SK-N-SH treated with all-trans-retinoic acid at 6 μM for 48 hours (cell line): ENCODE measurements around the gene VTI1A.

Experiments
- ATAC-seq: fragments of 200-7000 bp; cut with Tn5 transposase; 3 replicates; pipeline ENCODE4 v1.9.1; 2020; ENCODE audit warnings: mild to moderate bottlenecking, moderate library complexity
- ARNTL ChIP-seq: fragments of 450-650 bp; formaldehyde crosslinking; IDR thresholded peaks from 2 replicates; pipeline ENCODE4 v1.5.0; 2020; ENCODE audit warnings: low read depth, mild to moderate bottlenecking, moderate library complexity, borderline replicate concordance
- BACH2 ChIP-seq: fragments of 250-450 bp; sonication (Bioruptor Pico); IDR thresholded peaks from 2 replicates; pipeline ENCODE4 v1.9.0; 2021; ENCODE audit warnings: mild to moderate bottlenecking, borderline replicate concordance
- CSDC2 ChIP-seq: fragments of 250-450 bp; sonication (Bioruptor Pico); IDR thresholded peaks from 2 replicates; pipeline ENCODE4 v1.5.0; 2020; ENCODE audit warnings: mild to moderate bottlenecking, moderate library complexity
- ESRRG ChIP-seq: fragments of 250-450 bp; sonication (Bioruptor Pico); IDR thresholded peaks from 2 replicates; pipeline ENCODE4 v1.6.1; 2021; ENCODE audit warnings: mild to moderate bottlenecking
- GLIS3 ChIP-seq: fragments of 250-450 bp; sonication (Bioruptor Pico); IDR thresholded peaks from 2 replicates; pipeline ENCODE4 v1.5.0; 2020; ENCODE audit warnings: mild to moderate bottlenecking, moderate library complexity
- ISL1 ChIP-seq: fragments of 250-450 bp; sonication (Bioruptor Pico); IDR thresholded peaks from 2 replicates; pipeline ENCODE4 v2.1.2; 2022; ENCODE audit warnings: mild to moderate bottlenecking, moderate library complexity
- OSR1 ChIP-seq: fragments of 250-450 bp; sonication (Bioruptor Pico); IDR thresholded peaks from 2 replicates; pipeline ENCODE4 v1.8.0; 2022; ENCODE audit warnings: moderate library complexity, mild to moderate bottlenecking, inconsistent platforms
- PPARA ChIP-seq: fragments of 250-450 bp; sonication (Bioruptor Pico); IDR thresholded peaks from 2 replicates; pipeline ENCODE4 v1.5.0; 2020; ENCODE audit warnings: mild to moderate bottlenecking, borderline replicate concordance
- RARB ChIP-seq: fragments of 250-450 bp; sonication (Bioruptor Pico); IDR thresholded peaks from 2 replicates; pipeline ENCODE4 v1.8.0; 2021; ENCODE audit warnings: mild to moderate bottlenecking, moderate library complexity
- SNAI2 ChIP-seq: fragments of 250-450 bp; sonication (Bioruptor Pico); IDR thresholded peaks from 2 replicates; pipeline ENCODE4 v1.5.0; 2020; ENCODE audit warnings: mild to moderate bottlenecking, moderate library complexity
- TOX ChIP-seq: fragments of 250-450 bp; sonication (Bioruptor Pico); IDR thresholded peaks from 2 replicates; pipeline ENCODE4 v1.8.0; 2021; ENCODE audit warnings: mild to moderate bottlenecking, moderate library complexity, borderline replicate concordance
- ZC3H10 ChIP-seq: fragments of 250-450 bp; sonication (Bioruptor Pico); IDR thresholded peaks from 2 replicates; pipeline ENCODE4 v1.5.1; 2021; ENCODE audit warnings: mild to moderate bottlenecking, moderate library complexity
- ZFP3 ChIP-seq: fragments of 250-450 bp; sonication (Bioruptor Pico); IDR thresholded peaks from 2 replicates; pipeline ENCODE4 v1.5.0; 2020; ENCODE audit warnings: mild to moderate bottlenecking, moderate library complexity
- ZFP30 ChIP-seq: fragments of 450-650 bp; formaldehyde crosslinking; IDR thresholded peaks from 2 replicates; pipeline ENCODE4 v1.5.0; 2022; ENCODE audit warnings: mild to moderate bottlenecking, moderate library complexity
- ZNF565 ChIP-seq: fragments of 450-650 bp; formaldehyde crosslinking; conservative IDR thresholded peaks from 2 replicates; pipeline ENCODE4 v1.5.0; 2020; ENCODE audit warnings: low read depth, mild to moderate bottlenecking, moderate library complexity
- ZNF8 ChIP-seq: fragments of 450-650 bp; formaldehyde crosslinking; IDR thresholded peaks from 2 replicates; pipeline ENCODE4 v1.5.0; 2020; ENCODE audit warnings: mild to moderate bottlenecking, moderate library complexity
- TF ChIP-seq, protein P1 (sequence below): fragments of 250-450 bp; sonication (Bioruptor Pico); IDR thresholded peaks from 2 replicates; pipeline ENCODE4 v1.5.1; 2021; ENCODE audit warnings: mild to moderate bottlenecking, moderate library complexity
- TF ChIP-seq, protein P2 (sequence below): fragments of 250-450 bp; sonication (Bioruptor Pico); IDR thresholded peaks from 2 replicates; pipeline ENCODE4 v1.8.0; 2021; ENCODE audit warnings: low read depth, mild to moderate bottlenecking, moderate library complexity, borderline replicate concordance
- TF ChIP-seq, protein P3 (sequence below): fragments of 250-450 bp; sonication (Bioruptor Pico); IDR thresholded peaks from 2 replicates; pipeline ENCODE4 v1.8.0; 2020; ENCODE audit warnings: mild to moderate bottlenecking, moderate library complexity, borderline replicate concordance
- TF ChIP-seq, protein P4 (sequence below): fragments of 250-450 bp; sonication (Bioruptor Pico); IDR thresholded peaks from 2 replicates; pipeline ENCODE4 v1.5.0; 2020; ENCODE audit warnings: mild to moderate bottlenecking, moderate library complexity

VTI1A gene

DNA sequence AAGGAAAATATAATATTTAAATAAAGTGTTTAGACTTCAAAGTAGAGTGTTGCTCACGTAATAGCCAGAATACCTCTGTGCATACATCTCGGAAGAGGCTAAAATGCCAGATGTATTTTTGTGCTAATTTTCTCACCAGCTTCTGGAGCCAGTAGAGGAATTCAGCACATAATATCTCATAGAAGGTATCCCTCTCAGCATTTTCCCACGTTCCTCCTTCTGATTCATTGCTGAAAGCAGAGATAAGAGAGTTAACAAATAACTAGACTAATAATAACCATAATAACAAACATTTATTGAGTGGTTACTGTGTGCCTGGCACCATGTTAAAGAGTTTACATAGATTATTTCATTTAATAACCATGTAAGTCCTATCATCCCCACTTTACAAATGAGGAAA, 123.6 kb downstream of the VTI1A start:
- ATAC-seq = no peak
- TF ChIP-seq ZNF565 (no peak), CSDC2 (no peak), ARNTL (CRISPR knock-in tag) (no peak), GLIS3 (no peak), ISL1 (CRISPR knock-in tag) (no peak), SNAI2 (CRISPR knock-in tag) (no peak), ZFP3 (CRISPR knock-in tag) (no peak), BACH2 (CRISPR knock-in tag) (no peak), TOX (CRISPR knock-in tag) (no peak), OSR1 (CRISPR knock-in tag) (no peak), RARB (CRISPR knock-in tag) (no peak), ESRRG (CRISPR knock-in tag) (no peak), ZNF8 (CRISPR knock-in tag) (no peak), PPARA (CRISPR knock-in tag) (no peak)
- TF ChIP-seq, protein P1, sequence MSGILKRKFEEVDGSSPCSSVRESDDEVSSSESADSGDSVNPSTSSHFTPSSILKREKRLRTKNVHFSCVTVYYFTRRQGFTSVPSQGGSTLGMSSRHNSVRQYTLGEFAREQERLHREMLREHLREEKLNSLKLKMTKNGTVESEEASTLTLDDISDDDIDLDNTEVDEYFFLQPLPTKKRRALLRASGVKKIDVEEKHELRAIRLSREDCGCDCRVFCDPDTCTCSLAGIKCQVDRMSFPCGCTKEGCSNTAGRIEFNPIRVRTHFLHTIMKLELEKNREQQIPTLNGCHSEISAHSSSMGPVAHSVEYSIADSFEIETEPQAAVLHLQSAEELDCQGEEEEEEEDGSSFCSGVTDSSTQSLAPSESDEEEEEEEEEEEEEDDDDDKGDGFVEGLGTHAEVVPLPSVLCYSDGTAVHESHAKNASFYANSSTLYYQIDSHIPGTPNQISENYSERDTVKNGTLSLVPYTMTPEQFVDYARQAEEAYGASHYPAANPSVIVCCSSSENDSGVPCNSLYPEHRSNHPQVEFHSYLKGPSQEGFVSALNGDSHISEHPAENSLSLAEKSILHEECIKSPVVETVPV (CRISPR knock-in tag) = no peak
- TF ChIP-seq, protein P2, sequence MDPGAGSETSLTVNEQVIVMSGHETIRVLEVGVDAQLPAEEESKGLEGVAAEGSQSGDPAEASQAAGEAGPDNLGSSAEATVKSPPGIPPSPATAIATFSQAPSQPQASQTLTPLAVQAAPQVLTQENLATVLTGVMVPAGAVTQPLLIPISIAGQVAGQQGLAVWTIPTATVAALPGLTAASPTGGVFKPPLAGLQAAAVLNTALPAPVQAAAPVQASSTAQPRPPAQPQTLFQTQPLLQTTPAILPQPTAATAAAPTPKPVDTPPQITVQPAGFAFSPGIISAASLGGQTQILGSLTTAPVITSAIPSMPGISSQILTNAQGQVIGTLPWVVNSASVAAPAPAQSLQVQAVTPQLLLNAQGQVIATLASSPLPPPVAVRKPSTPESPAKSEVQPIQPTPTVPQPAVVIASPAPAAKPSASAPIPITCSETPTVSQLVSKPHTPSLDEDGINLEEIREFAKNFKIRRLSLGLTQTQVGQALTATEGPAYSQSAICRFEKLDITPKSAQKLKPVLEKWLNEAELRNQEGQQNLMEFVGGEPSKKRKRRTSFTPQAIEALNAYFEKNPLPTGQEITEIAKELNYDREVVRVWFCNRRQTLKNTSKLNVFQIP (CRISPR knock-in tag) = no peak
- TF ChIP-seq, all 23 proteins: peak for 0

DNA sequence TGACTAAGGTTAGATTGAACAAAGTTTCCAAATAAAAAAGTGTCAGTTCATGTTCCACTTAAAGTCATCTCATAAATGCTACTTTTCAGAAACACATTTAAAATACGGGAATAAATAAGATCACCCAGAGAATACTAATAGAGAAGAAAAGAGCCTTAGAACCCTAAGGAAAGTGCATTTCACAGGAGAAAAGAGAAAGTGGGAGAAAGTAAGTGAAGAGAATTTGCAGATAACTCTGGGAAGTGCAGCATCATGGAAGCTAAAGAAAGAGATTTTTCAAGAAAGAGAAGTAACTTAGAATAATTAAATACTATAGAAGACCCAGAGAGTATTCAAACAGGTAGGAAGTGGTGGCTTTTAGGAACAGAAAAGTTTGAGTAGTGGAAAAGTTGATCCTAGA, 132.6 kb downstream of the VTI1A start:
- TF ChIP-seq RARB (CRISPR knock-in tag) (no peak), ZNF8 (CRISPR knock-in tag) (no peak), ZNF565 (no peak), ZC3H10 (CRISPR knock-in tag) (no peak), GLIS3 (no peak), TOX (CRISPR knock-in tag) (no peak), BACH2 (CRISPR knock-in tag) (no peak), ZFP30 (CRISPR knock-in tag) (no peak)
- TF ChIP-seq, protein P2 (CRISPR knock-in tag) = no peak
- TF ChIP-seq, protein P3, sequence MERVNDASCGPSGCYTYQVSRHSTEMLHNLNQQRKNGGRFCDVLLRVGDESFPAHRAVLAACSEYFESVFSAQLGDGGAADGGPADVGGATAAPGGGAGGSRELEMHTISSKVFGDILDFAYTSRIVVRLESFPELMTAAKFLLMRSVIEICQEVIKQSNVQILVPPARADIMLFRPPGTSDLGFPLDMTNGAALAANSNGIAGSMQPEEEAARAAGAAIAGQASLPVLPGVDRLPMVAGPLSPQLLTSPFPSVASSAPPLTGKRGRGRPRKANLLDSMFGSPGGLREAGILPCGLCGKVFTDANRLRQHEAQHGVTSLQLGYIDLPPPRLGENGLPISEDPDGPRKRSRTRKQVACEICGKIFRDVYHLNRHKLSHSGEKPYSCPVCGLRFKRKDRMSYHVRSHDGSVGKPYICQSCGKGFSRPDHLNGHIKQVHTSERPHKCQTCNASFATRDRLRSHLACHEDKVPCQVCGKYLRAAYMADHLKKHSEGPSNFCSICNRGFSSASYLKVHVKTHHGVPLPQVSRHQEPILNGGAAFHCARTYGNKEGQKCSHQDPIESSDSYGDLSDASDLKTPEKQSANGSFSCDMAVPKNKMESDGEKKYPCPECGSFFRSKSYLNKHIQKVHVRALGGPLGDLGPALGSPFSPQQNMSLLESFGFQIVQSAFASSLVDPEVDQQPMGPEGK (CRISPR knock-in tag) = no peak
- TF ChIP-seq, protein P1 (CRISPR knock-in tag) = no peak

DNA sequence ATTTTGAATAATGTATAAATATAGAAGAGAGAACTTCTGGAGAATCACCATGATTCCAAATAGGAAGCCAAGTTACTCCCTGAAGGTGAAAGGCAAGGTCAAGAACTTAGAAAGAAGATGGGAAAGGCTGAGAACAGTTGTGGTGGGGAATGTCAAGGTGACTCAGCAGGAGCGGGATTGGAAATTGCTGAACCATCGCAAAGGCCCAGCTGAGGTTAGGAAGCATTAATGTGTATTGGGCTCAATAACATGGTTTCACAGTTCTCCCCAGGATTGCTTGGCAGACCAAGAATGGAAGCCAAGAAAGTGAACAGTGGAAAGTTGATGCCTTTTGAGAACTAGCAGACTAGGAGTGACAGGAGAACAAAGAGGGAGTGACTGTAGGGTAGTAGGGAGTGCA, 133.3 kb downstream of the VTI1A start:
- no peak for TF ChIP-seq ISL1 (CRISPR knock-in tag)
- TF ChIP-seq ARNTL (CRISPR knock-in tag) = no peak
- no peak for TF ChIP-seq ESRRG (CRISPR knock-in tag)
- TF ChIP-seq, protein P2 (CRISPR knock-in tag) = no peak
- no peak for TF ChIP-seq RARB (CRISPR knock-in tag)
- no peak for TF ChIP-seq SNAI2 (CRISPR knock-in tag)
- TF ChIP-seq, protein P4, sequence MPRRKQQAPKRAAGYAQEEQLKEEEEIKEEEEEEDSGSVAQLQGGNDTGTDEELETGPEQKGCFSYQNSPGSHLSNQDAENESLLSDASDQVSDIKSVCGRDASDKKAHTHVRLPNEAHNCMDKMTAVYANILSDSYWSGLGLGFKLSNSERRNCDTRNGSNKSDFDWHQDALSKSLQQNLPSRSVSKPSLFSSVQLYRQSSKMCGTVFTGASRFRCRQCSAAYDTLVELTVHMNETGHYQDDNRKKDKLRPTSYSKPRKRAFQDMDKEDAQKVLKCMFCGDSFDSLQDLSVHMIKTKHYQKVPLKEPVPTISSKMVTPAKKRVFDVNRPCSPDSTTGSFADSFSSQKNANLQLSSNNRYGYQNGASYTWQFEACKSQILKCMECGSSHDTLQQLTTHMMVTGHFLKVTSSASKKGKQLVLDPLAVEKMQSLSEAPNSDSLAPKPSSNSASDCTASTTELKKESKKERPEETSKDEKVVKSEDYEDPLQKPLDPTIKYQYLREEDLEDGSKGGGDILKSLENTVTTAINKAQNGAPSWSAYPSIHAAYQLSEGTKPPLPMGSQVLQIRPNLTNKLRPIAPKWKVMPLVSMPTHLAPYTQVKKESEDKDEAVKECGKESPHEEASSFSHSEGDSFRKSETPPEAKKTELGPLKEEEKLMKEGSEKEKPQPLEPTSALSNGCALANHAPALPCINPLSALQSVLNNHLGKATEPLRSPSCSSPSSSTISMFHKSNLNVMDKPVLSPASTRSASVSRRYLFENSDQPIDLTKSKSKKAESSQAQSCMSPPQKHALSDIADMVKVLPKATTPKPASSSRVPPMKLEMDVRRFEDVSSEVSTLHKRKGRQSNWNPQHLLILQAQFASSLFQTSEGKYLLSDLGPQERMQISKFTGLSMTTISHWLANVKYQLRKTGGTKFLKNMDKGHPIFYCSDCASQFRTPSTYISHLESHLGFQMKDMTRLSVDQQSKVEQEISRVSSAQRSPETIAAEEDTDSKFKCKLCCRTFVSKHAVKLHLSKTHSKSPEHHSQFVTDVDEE (CRISPR knock-in tag) = no peak
- TF ChIP-seq, all 23 proteins: peak for 0

More for the DNA sequence above, 132.6 kb downstream of the VTI1A start:
- ATAC-seq = no peak

More for the DNA sequence above, 133.3 kb downstream of the VTI1A start:
- no peak for ATAC-seq
